Esophagus squamous epithelium (tissue), 5 donors: Measurements from ENCODE around the gene KLF1. TPM values are rescaled to one million over a fixed set of nuclear protein-coding genes. Genes with fewer than 3 reads are reported as not detected.

Experiments
- DNase-seq: peaks from one replicate; lab custom pipeline; 2025; lab: John Stamatoyannopoulos, UW
- H3K27ac ChIP-seq, 4 donors: fragments of 200-600 bp; sonication (generic); one replicate each; pipeline ENCODE4 v1.5.1; 2016 to 2019; ENCODE audit warnings: mild to moderate bottlenecking in 1 of 4
- H3K27me3 ChIP-seq, 4 donors: fragments of 200-600 bp; sonication (generic); 1 replicate in 3 of 4; 2 replicates in 1 of 4; pipeline versions ENCODE4 v1.5.1 to v1.6.0; 2017 to 2021; ENCODE audit warnings: antibody characterized with exemption in 1 of 4
- H3K36me3 ChIP-seq, 3 donors: fragments of 200-600 bp; sonication (generic); one replicate each; pipeline ENCODE4 v1.5.1; 2016 to 2019
- H3K4me1 ChIP-seq, 3 donors: fragments of 200-600 bp; sonication (generic); one replicate each; pipeline ENCODE4 v1.5.1; 2017 to 2019
- H3K4me3 ChIP-seq, 4 donors: fragments of 200-600 bp; sonication (generic); 1 replicate in 3 of 4; 2 replicates in 1 of 4; pipeline ENCODE4 v1.5.1; 2016 to 2019; ENCODE audit warnings: mild to moderate bottlenecking in 2 of 4, moderate library complexity in 1 of 4
- H3K9me3 ChIP-seq, 3 donors: fragments of 200-600 bp; sonication (generic); one replicate each; pipeline ENCODE4 v1.5.1; 2016 to 2019
- POLR2A ChIP-seq, 4 donors: fragments of 450-650 bp; IDR thresholded peaks; one replicate each; pipeline ENCODE4 v1.6.1; 2017; ENCODE audit warnings: antibody characterized with exemption in 4 of 4, mild to moderate bottlenecking in 4 of 4, moderate library complexity in 3 of 4
- WGBS, 2 donors: methylation state at CpG; one replicate each; pipeline ENCODE4 v1.1.5; 2018; 5-methylcytosine and 5-hydroxymethylcytosine counted together
- intact Hi-C: fragments of 100-400 bp; cut with DNase I; formaldehyde crosslinking; loops from one replicate; pipeline ENCODE4 v1.15.0; 2022
- total RNA-seq, 4 donors: library from RNA; depleted of rRNA; stranded (reverse); fragments of >200 nt; gene quantifications; one replicate each; pipeline ENCODE4 v1.1.0, GENCODE V29; 2016
- TF ChIP-seq, protein P1 (sequence below), 6 experiments: fragments of 450-650 bp in 4 of 6; fragments of 200-600 bp in 2 of 6; sonication (generic) in 2 of 6; IDR thresholded peaks; one replicate each; pipeline ENCODE4 v1.5.1; 2016 to 2019; ENCODE audit warnings: antibody characterized with exemption in 6 of 6, mild to moderate bottlenecking in 4 of 6, moderate library complexity in 4 of 6
- donor health status: DM: yes; HTN: yes; CAD: no.

The KLF1 gene
- total RNA-seq, 4 donors from 2014 or later = not detected

DNA sequence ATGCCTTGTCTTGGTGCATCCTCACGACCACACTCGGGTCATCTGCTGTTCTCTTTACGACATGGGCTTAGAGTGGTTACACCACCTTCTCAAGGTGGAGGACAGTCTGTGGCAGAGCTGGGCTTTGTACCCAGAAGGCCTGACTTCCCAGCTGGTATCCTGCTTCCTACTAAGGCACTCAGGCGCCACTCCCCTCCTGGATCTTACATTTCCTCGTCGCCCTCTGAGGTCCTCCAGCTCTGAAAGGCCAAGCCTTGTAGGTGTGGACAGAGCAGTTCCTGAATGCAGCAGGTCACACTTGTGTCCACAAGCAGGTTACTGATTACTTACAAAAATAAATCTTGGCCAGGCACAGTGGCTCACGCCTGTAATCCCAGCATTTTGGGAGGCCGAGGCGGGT lies 20.2 kb upstream of the KLF1 start:
- Histone ChIP-seq H3K36me3 (no peaks in the 10 kb centered on the region), H3K4me1 (peaks cover 1 to 6% (median 1%) of the 10 kb centered on the region in 3 donors), H3K4me3 (no peak overlapping the region), H3K27ac (no peak overlapping the region), H3K9me3 (no peaks in the 10 kb centered on the region), H3K27me3 (no peaks in the 10 kb centered on the region)
- intact Hi-C loops = no loop called here
- no peak for DNase-seq
- TF ChIP-seq POLR2A (IDR thresholded peaks at IDR 0.05) = no peak
- TF ChIP-seq, protein P1, sequence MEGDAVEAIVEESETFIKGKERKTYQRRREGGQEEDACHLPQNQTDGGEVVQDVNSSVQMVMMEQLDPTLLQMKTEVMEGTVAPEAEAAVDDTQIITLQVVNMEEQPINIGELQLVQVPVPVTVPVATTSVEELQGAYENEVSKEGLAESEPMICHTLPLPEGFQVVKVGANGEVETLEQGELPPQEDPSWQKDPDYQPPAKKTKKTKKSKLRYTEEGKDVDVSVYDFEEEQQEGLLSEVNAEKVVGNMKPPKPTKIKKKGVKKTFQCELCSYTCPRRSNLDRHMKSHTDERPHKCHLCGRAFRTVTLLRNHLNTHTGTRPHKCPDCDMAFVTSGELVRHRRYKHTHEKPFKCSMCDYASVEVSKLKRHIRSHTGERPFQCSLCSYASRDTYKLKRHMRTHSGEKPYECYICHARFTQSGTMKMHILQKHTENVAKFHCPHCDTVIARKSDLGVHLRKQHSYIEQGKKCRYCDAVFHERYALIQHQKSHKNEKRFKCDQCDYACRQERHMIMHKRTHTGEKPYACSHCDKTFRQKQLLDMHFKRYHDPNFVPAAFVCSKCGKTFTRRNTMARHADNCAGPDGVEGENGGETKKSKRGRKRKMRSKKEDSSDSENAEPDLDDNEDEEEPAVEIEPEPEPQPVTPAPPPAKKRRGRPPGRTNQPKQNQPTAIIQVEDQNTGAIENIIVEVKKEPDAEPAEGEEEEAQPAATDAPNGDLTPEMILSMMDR (IDR thresholded peaks at IDR 0.05) = no peak
- WGBS, 2 donors = 76 to 91% methylated on average over 4 to 9 of the region's 9 CpGs

DNA sequence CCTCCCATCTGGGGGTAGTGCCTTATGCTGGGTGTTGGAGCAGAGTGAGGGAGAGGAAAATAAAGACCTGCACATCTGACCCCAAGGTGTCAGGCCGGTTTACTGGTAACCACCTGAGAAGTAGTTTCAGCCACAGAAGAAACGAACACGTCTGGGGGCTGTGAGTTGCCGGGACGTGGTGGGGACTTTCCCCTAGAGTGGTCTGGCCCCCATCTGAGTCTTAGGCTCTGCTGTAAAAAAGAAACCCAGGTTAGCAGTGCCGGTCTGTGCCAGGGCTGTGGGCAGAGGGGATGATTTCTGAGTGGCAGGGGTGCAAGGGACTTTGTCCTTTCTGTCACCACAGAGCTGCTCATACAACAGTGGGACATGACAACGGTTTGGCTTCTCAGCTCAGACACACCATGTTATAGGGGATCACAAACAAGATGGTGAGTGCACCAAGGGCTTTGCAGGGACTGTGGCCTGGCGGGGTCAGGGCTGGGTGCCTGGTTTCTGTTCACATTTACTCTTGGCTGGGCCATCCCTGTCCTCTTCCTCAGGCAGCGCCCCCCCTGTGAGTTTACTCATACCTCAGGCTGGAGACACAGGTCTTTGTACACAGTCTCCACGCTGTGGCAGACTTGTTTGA lies 13.0 kb upstream of the KLF1 start:
- no peaks in the 10 kb centered on the region for H3K27me3 ChIP-seq
- TF ChIP-seq, protein P1 (IDR thresholded peaks at IDR 0.05) = no peak
- TF ChIP-seq POLR2A (IDR thresholded peaks at IDR 0.05) = no peak
- intact Hi-C loops = no loop called here

DNA sequence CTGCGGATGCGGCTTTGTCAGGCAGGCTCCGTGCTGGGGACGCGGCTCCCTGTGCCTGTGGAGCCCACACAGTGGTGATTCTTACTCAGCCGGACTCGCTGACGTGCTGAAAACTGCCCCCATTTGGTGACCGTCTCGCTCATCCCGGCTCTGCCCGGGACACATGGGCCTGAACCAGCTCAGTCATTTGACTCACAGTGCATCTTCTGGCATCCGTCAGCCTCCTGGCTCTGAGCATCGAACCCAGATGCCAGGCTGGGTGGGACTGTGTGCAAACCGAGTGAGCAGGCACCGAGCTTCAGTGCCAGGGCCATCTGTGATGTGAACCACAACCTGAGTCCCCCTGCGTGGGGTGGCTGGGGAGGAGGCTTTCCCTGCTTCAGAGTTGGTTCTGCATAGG lies 9.5 kb upstream of the KLF1 start:
- Histone ChIP-seq H3K27ac (no peak overlapping the region), H3K4me3 (no peak overlapping the region), H3K9me3 (no peaks in the 10 kb centered on the region), H3K27me3 (no peaks in the 10 kb centered on the region), H3K4me1 (peaks cover 8 to 16% (median 11%) of the 10 kb centered on the region in 3 donors), H3K36me3 (peaks cover 5 to 91% (median 9%) of the 10 kb centered on the region in 3 donors)
- intact Hi-C loops = no loop called here
- TF ChIP-seq POLR2A (IDR thresholded peaks at IDR 0.05) = no peak
- TF ChIP-seq, protein P1 (IDR thresholded peaks at IDR 0.05) = no peak
- 96% methylated on average over 4 of the region's 17 CpGs; no CpG with 5 or more reads in 1 of the 2 donors for WGBS, 2 donors
- DNase-seq = no peak

More for the DNA sequence above, 13.0 kb upstream of the KLF1 start:
- DNase-seq = no peak
- Histone ChIP-seq H3K36me3 (peaks cover 3 to 62% (median 5%) of the 10 kb centered on the region in 3 donors), H3K4me1 (no peaks in the 10 kb centered on the region), H3K27ac (no peak overlapping the region), H3K9me3 (no peaks in the 10 kb centered on the region), H3K4me3 (no peak overlapping the region)
- 75 to 85% methylated on average over 8 to 10 of the region's 10 CpGs for WGBS, 2 donors

DNA sequence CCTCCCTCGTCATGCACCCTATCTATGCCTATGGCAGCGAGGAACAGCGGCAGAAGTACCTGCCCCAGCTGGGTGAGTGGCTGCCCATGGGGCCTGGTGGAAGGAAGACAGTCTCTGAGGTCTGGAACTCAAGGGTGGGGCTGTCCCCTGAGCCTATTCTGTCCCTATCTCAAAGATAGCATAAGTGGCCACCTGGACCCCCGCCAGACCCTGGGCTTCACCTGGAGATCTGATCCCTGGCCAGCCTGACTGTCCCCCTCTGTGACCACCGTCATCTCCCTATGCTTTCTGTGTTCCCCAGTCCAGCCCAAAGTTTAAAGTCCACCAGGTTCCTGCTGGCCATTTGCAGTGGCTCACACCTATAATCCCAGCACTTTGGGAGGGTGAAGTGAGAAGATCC lies 6.6 kb upstream of the KLF1 start:
- Histone ChIP-seq H3K27ac (no peak overlapping the region), H3K36me3 (peaks cover 5 to 64% (median 6%) of the 10 kb centered on the region in 3 donors), H3K27me3 (no peaks in the 10 kb centered on the region), H3K9me3 (no peaks in the 10 kb centered on the region), H3K4me3 (no peak overlapping the region), H3K4me1 (peaks cover 10 to 26% (median 15%) of the 10 kb centered on the region in 3 donors)
- DNase-seq = no peak
- intact Hi-C loops = no loop called here
- 91% methylated on average over 3 of the region's 5 CpGs; no CpG with 5 or more reads in 1 of the 2 donors for WGBS, 2 donors
- no peak for TF ChIP-seq POLR2A (IDR thresholded peaks at IDR 0.05)
- TF ChIP-seq, protein P1 (IDR thresholded peaks at IDR 0.05) = no peak

DNA sequence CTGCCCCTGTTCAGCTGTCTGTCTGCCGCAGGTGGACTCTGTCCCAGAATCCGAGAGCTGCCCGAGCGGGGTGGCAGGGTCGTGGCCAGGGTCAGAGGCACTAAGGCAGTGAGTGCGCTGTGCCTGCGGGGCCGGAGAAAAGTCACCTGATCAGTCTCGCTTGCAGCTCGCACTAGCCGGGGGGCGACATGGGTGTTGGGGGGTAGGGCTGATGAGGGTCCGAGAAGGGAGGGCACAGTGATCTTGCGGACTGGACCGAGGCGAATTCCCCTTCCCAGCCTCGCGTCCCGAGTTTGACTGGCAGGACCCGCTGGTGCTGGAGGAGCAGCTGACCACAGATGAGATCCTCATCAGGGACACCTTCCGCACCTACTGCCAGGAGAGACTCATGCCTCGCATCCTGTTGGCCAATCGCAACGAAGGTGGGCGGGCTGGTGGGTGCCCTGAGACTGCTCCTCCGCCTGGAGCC lies 4.6 kb upstream of the KLF1 start:
- Histone ChIP-seq H3K4me3 (peak overlapping the region; percentile 62 to 98 (median 89)), H3K27ac (peak overlapping the region; percentile 67 to 94 (median 90)), H3K9me3 (no peaks in the 10 kb centered on the region), H3K36me3 (peaks cover 5 to 44% (median 6%) of the 10 kb centered on the region in 3 donors), H3K27me3 (peaks cover 0 to 6% (median 0%) of the 10 kb centered on the region in 4 donors), H3K4me1 (peaks cover 10 to 26% (median 15%) of the 10 kb centered on the region in 3 donors)
- TF ChIP-seq, protein P1 (IDR thresholded peaks at IDR 0.05) = no peak
- TF ChIP-seq POLR2A (IDR thresholded peaks at IDR 0.05) = no peak
- 5 to 11% methylated on average over 5 to 15 of the region's 26 CpGs for WGBS, 2 donors
- intact Hi-C loops = no loop called here
- no peak for DNase-seq
